ENCODE measurements around the gene WNT5B. TPM values are rescaled to one million over a fixed set of nuclear protein-coding genes. Genes with fewer than 3 reads are reported as not detected.

Gene WNT5B
- total and polyA plus RNA-seq, 9 of the 15 experiments (the other 6 are each of a cell fraction or from before 2014, with no cell fraction given), result 0.42 to 16.8 (median 5.4) TPM

DNA sequence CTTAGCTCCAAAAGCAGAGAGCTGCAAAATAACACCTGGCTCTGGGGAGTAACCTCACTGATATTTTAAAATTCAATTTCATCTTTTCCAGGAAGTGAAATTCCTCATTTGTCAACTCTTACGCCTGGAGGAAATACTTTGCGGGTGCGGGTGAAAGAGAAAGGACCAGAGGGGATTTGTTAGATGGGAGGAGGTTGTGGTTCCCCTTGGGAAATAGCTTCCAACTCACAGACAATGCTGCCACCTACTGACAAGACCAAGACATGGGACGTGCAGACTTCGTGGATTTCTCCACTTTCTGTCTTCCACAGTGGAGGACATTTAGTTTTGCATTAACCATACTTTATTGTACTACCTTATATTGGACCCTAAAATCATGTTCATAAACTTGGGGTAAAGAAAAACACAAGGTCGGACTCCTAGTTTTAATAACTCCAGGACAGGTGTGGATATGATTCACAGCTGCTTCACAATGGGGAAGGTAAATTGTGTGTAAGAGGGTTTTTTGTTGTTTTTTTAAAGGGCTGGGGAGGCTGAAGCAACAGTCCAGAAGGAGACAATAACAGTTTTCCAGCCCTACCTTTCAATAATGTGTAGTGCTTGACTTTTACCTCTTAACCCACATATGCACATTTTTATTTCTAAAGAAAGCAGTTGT is 45.5 kb upstream of the WNT5B start (continued):
- TF ChIP-seq KDM1A (IDR thresholded peaks at IDR 0.05), result no peak
- TF ChIP-seq MAZ (CRISPR knock-in tag; conservative IDR thresholded peaks at IDR 0.05 in 1 of 2, IDR thresholded peaks at IDR 0.05 in 1 of 2), result peak in 1 of 2 experiments; percentile 46; a peak in 2 of 4 replicates
- TF ChIP-seq, protein P1, sequence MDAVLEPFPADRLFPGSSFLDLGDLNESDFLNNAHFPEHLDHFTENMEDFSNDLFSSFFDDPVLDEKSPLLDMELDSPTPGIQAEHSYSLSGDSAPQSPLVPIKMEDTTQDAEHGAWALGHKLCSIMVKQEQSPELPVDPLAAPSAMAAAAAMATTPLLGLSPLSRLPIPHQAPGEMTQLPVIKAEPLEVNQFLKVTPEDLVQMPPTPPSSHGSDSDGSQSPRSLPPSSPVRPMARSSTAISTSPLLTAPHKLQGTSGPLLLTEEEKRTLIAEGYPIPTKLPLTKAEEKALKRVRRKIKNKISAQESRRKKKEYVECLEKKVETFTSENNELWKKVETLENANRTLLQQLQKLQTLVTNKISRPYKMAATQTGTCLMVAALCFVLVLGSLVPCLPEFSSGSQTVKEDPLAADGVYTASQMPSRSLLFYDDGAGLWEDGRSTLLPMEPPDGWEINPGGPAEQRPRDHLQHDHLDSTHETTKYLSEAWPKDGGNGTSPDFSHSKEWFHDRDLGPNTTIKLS (IDR thresholded peaks at IDR 0.05; ENCODE audit: borderline replicate concordance, low read depth), result no peak
- peak; percentile 46; the same call in 1 of the 2 replicates for TF ChIP-seq ZSCAN32 (CRISPR knock-in tag; IDR thresholded peaks at IDR 0.05)
- 0 out of 2 replicates have a peak, but pooled peaks have one; percentile 26 for TF ChIP-seq RB1 (IDR thresholded peaks at IDR 0.05; ENCODE audit: low read depth)
- TF ChIP-seq SMC3 (conservative IDR thresholded peaks at IDR 0.05; ENCODE audit: insufficient read depth, low read depth, low read length), result peak; percentile 86
- TF ChIP-seq CC2D1A (IDR thresholded peaks at IDR 0.05), result peak; percentile 31; the same call in 1 of the 2 replicates
- peak; percentile 76 to 93 for TF ChIP-seq RAD21 (CRISPR knock-in tag; conservative IDR thresholded peaks at IDR 0.05 in 1 of 2, IDR thresholded peaks at IDR 0.05 in 1 of 2)
- no peak for TF ChIP-seq ILK (tag; IDR thresholded peaks at IDR 0.05; ENCODE audit: borderline replicate concordance, low read depth)
- no peak for TF ChIP-seq ARID1B (IDR thresholded peaks at IDR 0.05)
- peak; percentile 36; the same call in 1 of the 2 replicates for TF ChIP-seq CEBPB (tag; IDR thresholded peaks at IDR 0.05)
- TF ChIP-seq ZNF431 (CRISPR knock-in tag; IDR thresholded peaks at IDR 0.05), result no peak

All from K562 (cell line).